HG02981 (cell line): Measurements from ENCODE around the gene LDAH.

ENCODE experiments used
- ATAC-seq: cut with Tn5 transposase; IDR thresholded peaks from one replicate; pipeline ENCODE4 v1.9.1; 2021; ENCODE audit warnings: mild to moderate bottlenecking, moderate library complexity; ENCODE audit not compliant: unreplicated experiment

LDAH gene

GRCh38 chr2:20641123-20641985 is 181.5 kb downstream of the LDAH start:
- ATAC-seq, result no peak

GRCh38 chr2:20640411-20641122 is 182.3 kb downstream of the LDAH start:
- no peak for ATAC-seq

DNA sequence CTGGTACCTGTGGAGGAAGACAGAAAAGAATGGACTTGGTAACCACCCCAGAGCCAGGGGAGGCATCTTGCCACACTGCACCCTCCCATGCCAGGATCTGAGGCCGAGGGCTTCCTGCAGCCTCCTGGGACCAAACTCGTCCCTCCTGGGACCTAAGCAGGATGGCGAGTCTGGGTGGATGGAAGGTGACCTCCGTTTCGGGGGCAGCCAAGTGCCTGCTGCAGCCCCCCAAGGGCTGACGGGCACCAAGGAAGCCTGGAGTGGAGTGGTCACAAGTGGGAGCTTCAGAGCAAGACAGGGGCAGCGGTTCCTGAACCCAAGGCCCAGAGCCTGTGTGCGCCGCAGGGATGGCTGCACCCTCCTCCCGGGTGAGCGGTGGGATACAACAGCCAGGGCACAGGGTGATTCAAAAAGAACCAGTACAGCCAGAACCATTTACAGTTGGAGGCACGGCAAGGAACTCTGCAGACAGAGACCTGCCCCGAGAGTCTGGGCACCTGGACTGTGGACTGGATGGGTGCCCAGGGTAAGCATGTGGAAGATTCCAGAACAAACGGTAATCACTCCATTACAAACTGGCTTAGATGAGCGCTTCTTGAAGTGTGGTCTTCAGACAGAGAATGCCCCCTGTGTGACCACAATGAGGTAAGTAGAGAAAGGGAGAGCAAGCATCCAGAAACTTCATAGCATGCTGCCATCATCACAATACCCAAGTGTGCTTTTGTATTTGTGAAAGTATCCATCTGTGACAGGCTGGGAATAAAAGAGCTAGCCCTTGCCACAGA is 184.1 kb downstream of the LDAH start:
- ATAC-seq, result no peak

GRCh38 chr2:20638014-20638413 is 184.9 kb downstream of the LDAH start:
- ATAC-seq, result no peak

- no peak for ATAC-seq
Observed at GRCh38 chr2:20637147-20637546, 185.8 kb downstream of the LDAH start.

DNA sequence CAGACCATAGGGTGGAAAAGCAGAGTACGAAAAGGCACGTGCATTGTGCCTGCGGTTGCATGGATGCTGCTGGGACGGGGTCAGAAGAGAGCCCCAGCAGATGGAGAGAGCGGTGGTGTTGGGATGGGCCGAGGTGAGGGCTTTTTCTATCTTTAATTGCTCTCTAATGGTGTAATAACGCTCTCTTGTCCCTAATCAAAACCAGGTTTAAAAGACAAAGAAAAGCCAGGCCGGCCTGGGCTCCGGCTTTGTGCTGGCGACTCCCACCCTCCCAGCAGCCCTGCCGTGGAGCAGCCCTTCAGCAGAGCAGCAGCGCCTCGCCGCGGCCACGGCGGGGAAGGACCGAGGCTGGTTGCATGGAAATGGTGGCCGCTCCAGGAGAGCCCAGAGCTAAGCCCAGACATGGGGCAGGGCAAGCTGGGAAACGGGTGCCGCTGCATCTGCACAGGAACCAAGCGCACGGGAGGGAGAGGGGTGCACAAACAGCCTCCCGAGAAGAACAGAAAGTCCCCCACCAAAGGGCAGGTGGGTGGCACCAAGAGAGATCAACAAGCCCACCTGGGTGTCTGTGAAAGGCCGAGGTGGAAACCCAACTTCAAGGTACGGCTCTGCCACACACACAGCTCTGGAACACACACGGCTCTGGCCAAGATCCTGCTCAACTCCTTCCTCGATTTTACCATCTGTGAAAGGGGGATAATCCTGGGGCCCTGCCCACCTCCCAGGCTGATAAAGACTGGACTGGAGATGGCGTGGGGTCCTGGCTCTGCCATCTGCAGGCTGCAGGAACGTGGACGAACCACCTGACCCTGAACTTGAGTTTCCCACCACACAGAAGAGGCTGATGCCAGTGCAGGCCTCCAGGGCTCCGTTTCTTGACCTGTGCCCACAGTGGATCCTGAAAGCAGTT is 187.0 kb downstream of the LDAH start:
- ATAC-seq, result peak; percentile 87

DNA sequence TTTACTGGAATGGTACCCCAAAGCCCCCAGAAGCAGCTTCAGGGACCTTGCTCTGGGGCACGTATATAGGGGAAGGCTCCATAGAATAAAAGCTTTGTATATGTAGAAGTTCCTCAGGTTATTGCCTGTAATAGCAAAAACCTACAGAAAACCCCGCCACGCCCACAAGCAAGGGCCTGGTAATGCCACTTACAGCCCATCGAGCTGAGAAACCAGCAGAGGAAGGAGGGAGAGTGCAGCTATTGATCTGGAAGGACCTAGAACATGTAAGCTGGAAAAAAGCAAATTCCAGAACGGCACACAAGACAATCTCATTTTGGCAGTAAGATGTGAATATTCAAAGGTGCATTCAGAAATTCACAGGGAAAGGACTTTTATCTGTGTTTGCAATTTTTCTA is 187.8 kb downstream of the LDAH start:
- no peak for ATAC-seq

- no peak for ATAC-seq
Observed at GRCh38 chr2:20634507-20635112, 188.3 kb downstream of the LDAH start.
